HG03442 (cell line): ENCODE results near the gene PHYKPL.
"Not testable (repeated sequence)": the region's sequence is repeated elsewhere in the genome, so short reads cannot be mapped to it uniquely, and the experiment has no call there.

Experiments
- ATAC-seq: cut with Tn5 transposase; IDR thresholded peaks from one replicate; pipeline ENCODE4 v1.9.1; 2021; ENCODE audit warnings: mild to moderate bottlenecking, moderate library complexity; ENCODE audit not compliant: unreplicated experiment

The PHYKPL gene

GRCh38 chr5:178240341-178240741 is 7.7 kb upstream of the PHYKPL start:
- ATAC-seq, result no peak

GRCh38 chr5:178239626-178240301 is 7.2 kb upstream of the PHYKPL start:
- not testable (repeated sequence) for ATAC-seq

- no peak for ATAC-seq
Observed at GRCh38 chr5:178238711-178239592, 6.3 kb upstream of the PHYKPL start.

DNA sequence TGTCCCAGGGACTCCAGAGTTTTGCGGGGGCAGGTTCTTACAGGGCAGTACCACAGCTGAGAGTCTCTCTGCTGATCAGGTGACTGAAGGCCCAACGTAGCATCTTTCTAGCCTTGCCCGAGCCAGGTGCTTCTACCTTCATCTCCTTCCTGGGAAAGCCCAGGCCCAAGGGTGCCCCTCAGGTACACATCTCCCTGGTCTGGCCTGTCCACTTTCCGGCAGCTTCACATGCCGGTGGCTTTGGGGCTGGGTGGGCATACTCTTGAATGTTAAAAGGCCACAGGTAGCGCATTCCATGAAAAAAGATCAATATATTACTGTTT is 5.7 kb upstream of the PHYKPL start:
- no peak for ATAC-seq

DNA sequence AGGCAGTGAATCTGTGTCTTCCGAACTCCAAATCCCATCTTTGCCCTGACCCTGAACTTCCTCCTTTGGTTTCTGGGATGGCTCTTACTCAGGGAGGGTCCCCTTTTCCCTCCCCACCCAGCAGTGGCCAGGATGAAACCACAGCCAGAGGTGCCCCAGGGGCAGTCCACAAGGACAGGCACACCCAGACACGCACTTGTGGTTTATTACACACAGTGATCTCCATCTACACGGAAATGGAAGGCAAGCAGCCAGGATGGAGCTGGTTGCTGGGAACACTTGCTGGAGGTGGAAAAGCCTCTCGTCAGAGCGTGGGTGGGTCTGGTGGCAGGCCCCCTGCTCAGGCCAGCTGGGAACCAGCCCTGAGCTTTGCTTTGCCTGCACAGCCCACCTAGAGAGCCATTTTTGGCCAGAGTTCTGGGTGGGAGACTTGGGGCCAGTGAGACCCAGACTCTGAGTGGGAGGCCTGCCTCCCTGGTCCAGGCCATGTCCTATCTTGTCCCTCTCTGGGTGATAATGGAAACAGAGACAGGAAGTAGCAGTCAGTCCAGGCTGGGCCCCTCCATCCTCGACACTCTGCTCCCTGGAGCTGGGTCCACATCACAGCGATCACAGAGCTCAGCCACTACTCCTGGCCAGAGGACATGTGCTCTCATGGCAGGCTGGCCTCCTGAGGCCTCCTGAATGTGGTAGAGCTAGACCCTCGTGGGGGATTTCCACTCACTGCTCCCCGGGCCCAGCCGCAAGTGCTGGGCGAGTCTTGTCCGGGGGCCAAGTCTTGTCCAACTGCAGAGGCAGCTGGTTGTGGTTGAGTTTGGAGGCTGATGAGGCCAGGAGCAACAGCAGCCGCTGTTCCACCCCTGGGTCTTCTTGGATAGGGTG is 5.1 kb upstream of the PHYKPL start:
- no peak for ATAC-seq

GRCh38 chr5:178236679-178237078 is 4.1 kb upstream of the PHYKPL start:
- no peak for ATAC-seq

GRCh38 chr5:178236126-178236525 is 3.5 kb upstream of the PHYKPL start:
- ATAC-seq, result no peak

- no peak for ATAC-seq
Observed at GRCh38 chr5:178235588-178235974, 3.0 kb upstream of the PHYKPL start.

DNA sequence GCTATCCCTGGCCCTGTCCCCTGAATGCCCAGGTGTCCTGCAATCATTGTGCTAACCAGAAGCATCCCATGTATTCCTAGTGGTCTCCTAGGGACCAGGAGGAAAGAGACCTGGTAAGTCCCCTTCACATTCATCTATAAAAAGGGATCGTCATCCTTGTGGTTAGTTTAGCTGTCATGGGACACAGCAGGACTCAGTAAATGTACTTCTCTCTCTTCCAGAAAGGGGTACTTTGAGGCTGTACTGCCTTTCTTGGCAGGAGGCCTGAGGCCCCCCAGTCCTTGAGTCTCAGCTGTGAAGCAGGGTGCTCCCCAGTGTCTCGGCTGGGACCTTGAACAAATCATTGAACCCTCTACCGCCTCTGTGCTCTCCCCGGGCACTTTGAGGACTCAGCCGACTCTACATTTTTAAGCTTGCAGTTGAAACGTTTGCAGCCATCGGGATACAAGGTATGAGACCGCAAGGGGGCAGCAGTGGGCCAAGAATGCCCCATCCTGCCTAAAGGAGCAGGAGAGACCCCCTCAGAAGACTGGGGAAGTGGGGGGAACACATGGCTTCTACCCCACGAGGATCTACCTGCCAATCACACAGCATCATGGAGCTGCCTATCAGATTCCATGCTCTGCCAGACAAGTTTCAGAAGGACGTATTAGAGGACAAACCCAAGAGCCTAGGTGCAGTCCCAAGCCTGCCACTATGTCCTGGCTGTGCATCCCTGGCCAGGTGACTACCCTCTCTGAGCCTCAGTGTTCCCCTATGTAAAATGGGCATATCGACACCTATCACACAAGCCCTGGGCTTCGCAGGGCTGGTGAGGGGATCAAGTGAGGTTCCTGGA is 2.4 kb upstream of the PHYKPL start:
- no peak for ATAC-seq

GRCh38 chr5:178234121-178234749 is 1.6 kb upstream of the PHYKPL start:
- ATAC-seq, result no peak

DNA sequence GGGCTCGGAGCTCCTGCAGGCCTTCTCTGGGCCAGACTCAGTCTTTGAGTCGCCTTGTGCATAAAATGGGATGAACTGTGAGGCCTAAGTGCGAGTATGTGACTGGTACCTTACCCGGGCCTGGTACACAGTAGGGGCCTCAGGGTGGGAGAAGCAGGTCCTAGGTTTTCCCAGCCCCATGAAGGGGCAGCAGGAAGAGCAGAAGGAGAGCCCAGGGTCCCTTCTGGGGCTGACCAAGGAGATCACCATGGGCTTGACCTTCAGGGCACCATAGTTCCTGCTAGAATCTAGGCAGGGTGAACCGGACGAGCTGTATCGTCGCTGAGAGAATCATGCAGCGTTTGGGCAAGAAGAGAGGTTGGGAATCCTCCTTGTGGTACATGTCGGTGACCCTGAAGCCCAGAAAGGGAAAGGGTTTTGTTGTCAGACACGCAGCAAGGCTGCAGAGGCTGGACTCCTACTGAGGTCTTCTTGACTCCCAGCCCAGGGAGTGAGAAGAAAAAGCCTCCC is 373 bp upstream of the PHYKPL start:
- no peak for ATAC-seq

- no peak for ATAC-seq
Observed at GRCh38 chr5:178231539-178232123, 971 bp downstream of the PHYKPL start.

GRCh38 chr5:178230879-178231538 is 1.6 kb downstream of the PHYKPL start:
- ATAC-seq, result no peak

- no peak for ATAC-seq
Observed at GRCh38 chr5:178229861-178230260, 2.7 kb downstream of the PHYKPL start.

DNA sequence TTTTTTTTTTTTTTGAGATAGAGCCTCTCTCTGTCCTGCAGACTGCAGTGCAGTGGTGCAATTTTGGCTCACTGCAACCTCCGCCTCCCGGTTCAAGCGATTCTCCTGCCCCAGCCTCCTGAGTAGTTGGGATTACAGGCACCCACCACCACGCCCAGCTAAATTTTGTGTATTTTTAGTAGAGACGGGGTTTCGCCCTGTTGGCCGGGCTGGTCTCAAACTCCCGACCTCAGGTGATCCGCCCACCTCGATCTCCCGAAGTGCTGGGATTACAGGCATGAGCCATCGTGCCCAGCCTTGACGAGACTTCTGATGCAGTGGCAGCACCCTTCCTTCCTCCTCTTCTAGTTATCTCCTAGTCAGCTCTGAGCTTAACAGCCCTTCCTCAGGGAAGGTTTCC is 3.5 kb downstream of the PHYKPL start:
- ATAC-seq, result not testable (repeated sequence)

GRCh38 chr5:178228609-178229008 is 4.0 kb downstream of the PHYKPL start:
- ATAC-seq, result no peak

GRCh38 chr5:178227929-178228328 is 4.7 kb downstream of the PHYKPL start:
- no peak for ATAC-seq

DNA sequence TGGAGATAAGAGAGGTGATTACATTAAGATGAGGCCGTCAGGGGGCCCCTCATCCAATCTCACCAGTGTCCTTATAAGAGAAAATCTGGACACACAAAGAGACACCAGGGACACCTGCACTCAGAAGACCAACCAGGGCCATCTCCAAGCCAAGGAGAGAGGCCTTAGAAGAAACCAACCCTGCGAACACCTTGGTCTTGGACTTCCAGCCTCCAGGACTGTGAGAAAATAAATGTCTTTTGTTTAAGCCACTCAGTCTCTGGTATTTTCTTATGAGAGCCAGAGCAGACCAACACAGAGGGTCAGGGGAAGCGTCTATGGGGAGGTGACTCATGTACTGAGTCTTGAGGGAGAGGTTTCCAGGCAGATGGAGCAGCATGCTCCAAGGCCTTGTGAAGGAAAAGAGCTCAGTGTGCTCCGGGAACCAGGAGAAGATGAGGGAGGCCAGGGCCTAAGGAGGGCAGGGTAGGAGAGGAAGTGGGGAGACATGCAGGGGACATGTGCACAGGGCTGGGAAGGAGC is 5.4 kb downstream of the PHYKPL start:
- ATAC-seq, result no peak

- ATAC-seq, result no peak
Observed at GRCh38 chr5:178225174-178225573, 7.4 kb downstream of the PHYKPL start.
